GM13976 (cell line): ENCODE results near the gene CCDC124.

Experiments
- DNase-seq: peaks from one replicate; pipeline ENCODE4 v3.0.0; 2012; ENCODE audit warnings: low spot score
- CTCF ChIP-seq: IDR thresholded peaks from 2 replicates; pipeline ENCODE4 v1.5.1; 2012; ENCODE audit warnings: borderline replicate concordance, mild to moderate bottlenecking; ENCODE audit not compliant: insufficient read depth; ENCODE audit errors: extremely low read depth, missing control alignments, control extremely low read depth
- in situ Hi-C: fragments of 300-500 bp; cut with MboI; formaldehyde crosslinking; loops from one replicate; pipeline ENCODE4 v1.12.0; 2022; ENCODE audit warnings: low sequenced_read_pairs, mixed read lengths, inconsistent platforms; ENCODE audit not compliant: unreplicated experiment

CCDC124 gene

GRCh38 chr19:17953316-17953801, 20.5 kb downstream of the CCDC124 start:
- no peak for DNase-seq
- in situ Hi-C loops = no loop called here
- no peak for TF ChIP-seq CTCF

- in situ Hi-C loops = no loop called here
- DNase-seq = no peak
- TF ChIP-seq CTCF = no peak
Measured at GRCh38 chr19:17953869-17954268, 21.1 kb downstream of the CCDC124 start.

GRCh38 chr19:17954401-17954800, 21.6 kb downstream of the CCDC124 start:
- in situ Hi-C loops = no loop called here
- no peak for TF ChIP-seq CTCF
- no peak for DNase-seq

- in situ Hi-C loops = no loop called here
- no peak for TF ChIP-seq CTCF
- no peak for DNase-seq
Measured at GRCh38 chr19:17957149-17957849, 24.5 kb downstream of the CCDC124 start.

- in situ Hi-C loops = no loop called here
- no peak for TF ChIP-seq CTCF
- DNase-seq = no peak
Measured at GRCh38 chr19:17957885-17958284, 25.1 kb downstream of the CCDC124 start.

- in situ Hi-C loops = no loop called here
- no peak for DNase-seq
Measured at GRCh38 chr19:17963936-17964691, 31.3 kb downstream of the CCDC124 start.

More at GRCh38 chr19:17963936-17964691, 31.3 kb downstream of the CCDC124 start:
- TF ChIP-seq CTCF = no peak
